ENCODE data around the gene DGKQ. TPM values are rescaled to one million over a fixed set of nuclear protein-coding genes. Genes with fewer than 3 reads are reported as not detected.

Gene DGKQ
- total RNA-seq, 1 donor from 2014 or later: 12.0 TPM

GRCh38 chr4:961351-962230 is 11.8 kb downstream of the DGKQ start:
- ATAC-seq: peak; percentile 89

DNA sequence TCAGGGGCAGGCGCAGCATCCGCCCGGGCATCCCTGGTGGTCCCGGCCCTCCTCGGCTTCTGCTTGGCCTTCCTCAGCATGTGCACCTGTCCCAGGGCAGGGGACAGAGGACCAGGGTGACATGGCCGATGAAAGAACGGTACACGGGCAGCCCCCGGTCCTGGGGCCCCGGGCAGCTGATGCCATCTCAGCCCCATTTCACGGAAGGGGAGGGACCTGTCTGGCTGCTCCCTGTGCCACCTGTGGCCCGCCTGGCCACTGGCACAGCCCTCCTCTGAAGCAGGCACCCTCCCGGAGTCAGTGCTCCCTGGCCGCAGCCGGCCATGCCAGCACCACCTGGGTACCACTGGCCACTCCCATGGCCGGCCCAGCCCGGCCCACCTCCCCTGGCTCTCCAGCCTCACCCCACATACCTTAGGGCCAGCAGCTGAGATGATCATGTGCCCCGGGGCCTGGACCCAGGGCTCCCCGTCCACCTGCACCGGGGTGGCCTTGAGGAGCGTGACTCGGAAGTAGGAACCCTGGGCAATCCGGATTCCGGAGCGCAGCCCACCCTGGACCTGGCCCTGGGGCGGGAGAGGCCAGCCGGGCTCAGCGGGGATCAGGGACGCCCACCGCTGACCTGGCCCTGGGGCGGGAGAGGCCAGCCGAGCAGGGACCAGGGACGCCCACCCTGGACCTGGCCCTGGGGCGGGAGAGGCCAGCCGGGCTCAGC is 12.6 kb downstream of the DGKQ start:
- no peak for ATAC-seq

GRCh38 chr4:960140-960635 is 13.2 kb downstream of the DGKQ start:
- ATAC-seq: no peak

DNA sequence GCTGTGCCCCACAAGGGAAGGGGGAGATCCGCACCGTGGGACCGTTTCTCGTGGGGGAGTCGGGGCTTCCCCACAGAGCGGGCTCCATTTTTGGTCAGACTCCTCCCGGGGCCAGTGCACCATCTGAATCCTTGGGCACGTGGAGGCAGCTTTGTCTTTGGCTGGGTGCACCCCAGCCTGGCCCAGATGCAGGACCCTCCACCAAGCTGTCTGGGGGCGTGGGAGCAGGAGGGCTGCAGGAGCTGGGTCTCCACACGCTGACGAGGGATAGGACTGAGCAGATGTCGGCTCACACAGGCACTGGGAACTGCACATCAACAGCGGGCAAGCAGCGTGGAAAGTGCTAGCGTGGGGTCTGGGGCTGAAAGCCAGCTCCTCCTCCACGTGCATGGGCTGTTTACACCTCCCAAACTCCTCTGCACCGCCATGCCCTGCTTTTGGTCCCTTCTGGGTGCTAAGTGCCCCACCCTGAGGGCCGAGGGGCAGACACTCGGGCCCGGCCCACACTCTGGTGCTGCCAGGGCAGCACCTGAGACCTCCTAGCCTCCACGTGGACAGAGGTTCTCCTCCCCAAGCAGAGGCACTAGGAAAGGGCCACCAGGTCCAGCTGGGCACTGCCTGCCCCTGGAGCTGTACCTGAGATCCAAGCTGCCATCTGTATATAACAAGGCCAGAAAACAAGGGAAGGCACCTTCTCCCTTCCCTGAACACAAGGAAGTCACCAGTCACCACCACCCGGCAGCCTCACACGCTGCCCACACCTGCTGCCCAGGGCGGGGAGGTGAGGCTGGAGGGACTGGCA is 13.8 kb downstream of the DGKQ start:
- no peak for ATAC-seq

- ATAC-seq: no peak
Observed at GRCh38 chr4:958696-959337, 14.6 kb downstream of the DGKQ start.

DNA sequence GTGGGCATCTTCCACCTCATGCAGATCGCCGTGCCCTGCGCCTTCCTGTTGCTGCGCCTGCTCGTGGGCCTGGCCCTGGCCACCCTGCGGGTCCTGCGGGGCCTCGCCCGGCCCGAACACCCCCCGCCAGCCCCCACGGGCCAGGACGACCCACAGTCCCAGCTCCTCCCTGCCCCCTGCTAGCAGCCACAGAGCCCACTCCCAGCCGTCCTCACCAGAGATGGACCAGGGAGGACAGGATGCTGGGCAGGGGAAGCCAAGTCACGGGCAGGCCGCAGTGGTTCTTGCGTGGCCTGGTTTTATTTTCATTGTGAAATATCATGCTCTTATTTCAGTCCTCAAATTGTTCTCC is 15.1 kb downstream of the DGKQ start:
- ATAC-seq: no peak

DNA sequence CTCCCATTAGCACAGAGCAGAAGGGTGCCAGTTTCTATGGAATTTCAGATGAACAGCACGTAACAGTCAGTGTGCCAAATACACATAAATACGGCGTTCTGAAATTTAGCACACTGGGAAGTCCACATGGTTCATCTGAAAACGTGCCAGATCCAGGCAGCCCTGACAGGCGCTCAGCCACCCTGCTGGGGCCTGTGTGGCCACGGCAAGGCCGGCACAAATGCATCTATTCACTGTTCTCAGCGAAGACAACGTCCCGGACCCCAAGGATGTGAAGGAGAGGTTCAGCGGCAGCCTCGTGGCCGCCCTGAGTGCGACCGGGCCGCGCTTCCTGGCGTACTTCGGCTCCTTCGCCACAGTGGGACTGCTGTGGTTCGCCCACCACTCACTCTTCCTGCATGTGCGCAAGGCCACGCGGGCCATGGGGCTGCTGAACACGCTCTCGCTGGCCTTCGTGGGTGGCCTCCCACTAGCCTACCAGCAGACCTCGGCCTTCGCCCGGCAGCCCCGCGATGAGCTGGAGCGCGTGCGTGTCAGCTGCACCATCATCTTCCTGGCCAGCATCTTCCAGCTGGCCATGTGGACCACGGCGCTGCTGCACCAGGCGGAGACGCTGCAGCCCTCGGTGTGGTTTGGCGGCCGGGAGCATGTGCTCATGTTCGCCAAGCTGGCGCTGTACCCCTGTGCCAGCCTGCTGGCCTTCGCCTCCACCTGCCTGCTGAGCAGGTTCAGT is 15.6 kb downstream of the DGKQ start:
- no peak for ATAC-seq

GRCh38 chr4:957231-957580 is 16.2 kb downstream of the DGKQ start:
- ATAC-seq: no peak

DNA sequence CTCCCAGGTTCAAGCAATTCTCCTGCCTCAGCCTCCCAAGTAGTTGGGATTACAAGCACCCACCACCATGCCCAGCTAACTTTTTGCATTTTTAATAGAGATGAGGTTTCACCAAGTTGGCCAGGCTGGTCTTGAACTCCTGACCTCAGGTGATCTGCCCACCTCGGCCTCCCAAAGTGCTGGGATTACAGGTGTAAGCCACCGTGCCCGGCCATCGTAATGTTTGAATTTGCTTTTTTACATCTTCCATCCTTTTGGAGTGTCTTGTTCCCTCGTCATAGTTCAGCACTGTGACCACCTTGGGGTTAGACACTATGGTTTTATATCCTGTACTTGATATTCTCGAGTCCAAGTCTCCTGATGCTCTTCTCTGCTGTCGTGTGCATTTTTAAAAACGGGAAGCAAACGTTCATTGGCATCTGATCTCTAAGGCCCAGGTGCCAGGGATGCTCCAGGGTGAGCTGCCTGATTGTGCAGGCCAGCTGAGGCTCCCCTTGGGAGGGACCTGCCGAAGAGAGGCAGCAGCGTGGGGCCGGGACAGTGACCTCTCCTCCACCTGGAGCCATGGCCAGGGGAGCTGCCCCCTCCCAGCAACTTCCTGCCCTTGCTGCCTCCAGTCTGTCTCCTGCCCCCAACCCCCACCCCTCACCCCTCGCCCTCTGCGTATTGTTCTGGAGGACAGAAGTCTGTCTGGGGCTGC is 16.7 kb downstream of the DGKQ start:
- no peak for ATAC-seq

- ATAC-seq: no peak
Observed at GRCh38 chr4:955931-956381, 17.4 kb downstream of the DGKQ start.

DNA sequence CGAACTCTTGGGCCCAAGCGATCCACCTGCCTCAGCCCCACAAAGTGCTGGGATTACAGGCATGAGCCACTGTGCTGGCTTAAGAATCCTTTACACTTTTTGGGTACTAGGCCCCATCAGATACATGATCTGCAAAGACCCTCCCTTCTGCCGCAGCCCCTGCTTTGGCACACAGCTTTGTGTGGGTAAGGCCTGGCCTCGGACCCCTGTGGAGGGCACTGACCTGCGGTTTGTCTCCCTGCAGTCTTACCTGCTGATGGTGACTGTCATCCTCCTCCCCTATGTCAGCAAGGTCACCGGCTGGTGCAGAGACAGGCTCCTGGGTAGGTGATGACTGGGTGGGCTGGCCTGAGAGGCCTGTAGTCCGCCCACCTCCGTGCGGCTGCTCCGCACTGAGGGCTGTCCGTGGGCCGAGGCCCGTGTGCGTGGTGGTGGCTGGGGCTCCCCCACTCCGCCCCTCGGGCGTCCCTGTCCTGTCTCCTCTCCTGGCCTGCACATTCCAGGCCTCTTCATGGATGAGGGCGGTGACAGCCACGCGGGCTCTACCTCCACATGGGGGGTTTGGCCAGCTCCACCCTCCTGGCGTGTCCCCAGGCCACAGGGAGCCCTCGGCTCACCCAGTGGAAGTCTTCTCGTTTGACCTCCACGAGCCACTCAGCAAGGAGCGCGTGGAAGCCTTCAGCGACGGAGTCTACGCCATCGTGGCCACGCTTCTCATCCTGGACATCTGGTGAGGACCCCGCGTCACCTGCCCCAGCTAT is 18.0 kb downstream of the DGKQ start:
- no peak for ATAC-seq

DNA sequence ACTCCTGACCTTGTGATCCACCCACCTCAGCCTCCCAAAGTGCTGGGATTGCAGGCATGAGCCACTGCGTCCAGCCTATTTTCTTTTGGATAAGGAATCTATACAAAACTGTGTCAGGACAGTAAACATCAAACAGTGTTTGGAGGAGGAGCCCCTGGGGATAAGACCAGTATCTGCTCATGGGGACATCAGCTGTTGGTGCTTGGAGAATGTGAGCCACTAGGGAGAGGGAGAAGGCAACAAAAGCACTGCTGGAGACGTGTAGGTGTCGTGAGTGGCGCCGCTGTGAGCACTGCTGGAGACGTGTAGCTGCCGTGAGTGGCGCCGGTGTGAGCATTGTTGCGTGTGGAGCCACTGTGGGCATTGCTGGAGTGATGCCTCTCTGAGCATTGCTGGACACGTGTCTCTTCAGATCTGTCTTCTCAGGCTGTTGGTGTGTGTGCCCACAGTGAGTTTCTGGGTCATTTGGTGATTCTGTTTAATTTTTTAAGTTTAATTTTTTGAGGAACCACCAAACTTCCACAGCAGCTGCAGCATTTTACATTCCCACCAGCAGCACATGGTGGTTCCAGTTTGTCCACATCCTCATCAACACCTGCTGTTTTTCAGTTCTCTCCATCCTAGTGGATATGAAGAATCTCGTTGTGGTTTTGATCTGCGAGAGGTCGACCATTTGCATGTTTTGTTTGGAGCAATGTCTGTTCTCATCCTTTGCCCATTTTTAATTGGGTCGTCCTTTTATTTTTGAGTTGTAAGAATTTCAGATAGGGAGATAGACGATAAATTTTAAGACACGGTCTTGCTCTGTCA is 19.0 kb downstream of the DGKQ start:
- no peak for ATAC-seq

GRCh38 chr4:953574-953915 is 19.8 kb downstream of the DGKQ start:
- no peak for ATAC-seq

DNA sequence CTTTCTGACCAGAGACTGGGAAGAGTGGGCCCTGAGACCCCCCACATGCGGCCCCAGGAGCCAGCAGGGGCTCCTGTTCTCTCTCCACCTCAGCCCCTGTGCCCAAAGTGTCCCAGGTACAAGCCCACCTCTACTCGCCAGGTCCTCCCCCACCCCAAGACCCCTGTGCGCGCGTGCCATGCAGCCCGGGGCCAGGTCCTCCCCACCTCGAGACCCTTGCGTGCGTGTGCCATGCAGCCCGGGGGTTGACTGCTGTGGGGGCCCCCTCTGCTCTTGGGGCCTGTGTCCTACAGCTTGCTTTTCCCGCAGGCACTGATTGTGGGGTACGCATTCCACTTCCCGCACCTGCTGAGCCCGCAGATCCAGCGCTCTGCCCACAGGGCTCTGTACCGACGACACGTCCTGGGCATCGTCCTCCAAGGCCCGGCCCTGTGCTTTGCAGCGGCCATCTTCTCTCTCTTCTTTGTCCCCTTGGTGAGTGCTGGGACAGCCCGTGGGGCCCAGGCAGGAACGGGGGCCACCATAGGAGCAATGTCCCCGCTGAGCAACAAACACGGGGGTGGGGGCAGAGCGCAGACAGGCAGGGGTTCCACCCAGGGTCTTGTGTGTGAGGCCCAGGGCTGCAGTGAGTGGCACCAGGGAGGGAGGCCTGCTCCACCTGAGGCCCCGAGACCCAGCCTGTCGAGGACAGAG is 20.3 kb downstream of the DGKQ start:
- ATAC-seq: no peak

- ATAC-seq: no peak
Observed at GRCh38 chr4:951594-952468, 21.5 kb downstream of the DGKQ start.

DNA sequence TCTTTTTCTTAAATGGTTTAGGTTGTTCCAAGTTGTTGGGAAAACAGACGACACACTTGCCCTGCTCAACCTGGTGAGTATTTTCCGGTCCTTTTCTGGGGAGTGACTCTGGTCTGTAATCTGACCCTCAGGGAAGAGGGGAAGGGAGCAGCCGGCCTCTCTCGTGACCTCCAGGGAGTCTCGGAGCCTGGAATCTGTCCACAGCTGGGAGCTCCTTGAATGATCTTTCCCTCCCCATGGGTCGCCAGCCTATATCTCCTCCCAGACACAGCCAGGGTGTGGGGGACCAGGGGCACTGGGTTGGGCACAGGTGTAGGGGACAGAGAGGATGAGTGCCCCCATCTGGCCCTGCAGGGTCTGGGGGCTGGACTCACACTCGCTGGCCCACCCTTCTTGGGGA is 22.2 kb downstream of the DGKQ start:
- ATAC-seq: no peak

GRCh38 chr4:950136-951020 is 23.0 kb downstream of the DGKQ start:
- ATAC-seq: no peak
